ENCODE results near the gene PPIE.

The PPIE gene

DNA sequence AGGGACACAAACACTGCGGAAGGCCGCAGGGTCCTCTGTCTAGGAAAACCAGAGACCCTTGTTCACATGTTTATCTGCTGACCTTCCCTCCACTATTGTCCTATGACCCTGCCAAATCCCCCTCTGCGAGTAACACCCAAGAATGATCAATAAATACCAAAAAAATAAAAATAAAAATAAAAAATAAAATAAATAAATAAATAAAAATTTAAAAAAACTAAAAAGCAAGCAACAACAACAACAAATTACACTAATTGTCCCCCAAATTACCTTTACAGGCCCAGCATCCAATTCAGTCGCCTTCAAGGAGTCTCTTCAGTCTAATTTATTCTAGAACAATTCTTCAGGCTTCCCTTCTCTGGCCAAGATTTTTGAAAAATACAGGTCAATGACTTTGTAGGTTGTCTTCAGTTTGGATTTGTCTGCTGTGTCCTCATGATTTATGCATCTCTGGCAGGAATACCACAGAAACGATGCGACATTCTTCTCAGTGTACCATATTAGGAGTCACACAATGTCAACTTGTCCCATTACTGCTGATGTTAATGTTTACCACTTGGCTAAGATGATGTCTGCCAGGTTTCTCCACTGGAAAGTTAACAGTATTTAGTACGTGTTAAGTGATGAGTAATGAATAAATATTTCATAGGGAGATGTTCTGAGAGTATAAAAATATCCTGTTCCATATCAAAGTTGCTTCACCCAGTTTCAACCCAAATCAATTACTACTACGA lies 70.3 kb downstream of the PPIE start:
- Mint-ChIP-seq H3K4me1 (no peaks in the 10 kb centered on the region), H3K4me3 (no peak overlapping the region), H3K27ac (no peak overlapping the region), H3K9me3 (peaks cover 28% of the 10 kb centered on the region), H3K36me3 (ENCODE audit: low read depth) (no peaks in the 10 kb centered on the region), H3K27me3 (ENCODE audit: low read depth, poor library complexity) (peaks cover 12% of the 10 kb centered on the region)
- DNase-seq = no peak
- TF ChIP-seq, protein P1, sequence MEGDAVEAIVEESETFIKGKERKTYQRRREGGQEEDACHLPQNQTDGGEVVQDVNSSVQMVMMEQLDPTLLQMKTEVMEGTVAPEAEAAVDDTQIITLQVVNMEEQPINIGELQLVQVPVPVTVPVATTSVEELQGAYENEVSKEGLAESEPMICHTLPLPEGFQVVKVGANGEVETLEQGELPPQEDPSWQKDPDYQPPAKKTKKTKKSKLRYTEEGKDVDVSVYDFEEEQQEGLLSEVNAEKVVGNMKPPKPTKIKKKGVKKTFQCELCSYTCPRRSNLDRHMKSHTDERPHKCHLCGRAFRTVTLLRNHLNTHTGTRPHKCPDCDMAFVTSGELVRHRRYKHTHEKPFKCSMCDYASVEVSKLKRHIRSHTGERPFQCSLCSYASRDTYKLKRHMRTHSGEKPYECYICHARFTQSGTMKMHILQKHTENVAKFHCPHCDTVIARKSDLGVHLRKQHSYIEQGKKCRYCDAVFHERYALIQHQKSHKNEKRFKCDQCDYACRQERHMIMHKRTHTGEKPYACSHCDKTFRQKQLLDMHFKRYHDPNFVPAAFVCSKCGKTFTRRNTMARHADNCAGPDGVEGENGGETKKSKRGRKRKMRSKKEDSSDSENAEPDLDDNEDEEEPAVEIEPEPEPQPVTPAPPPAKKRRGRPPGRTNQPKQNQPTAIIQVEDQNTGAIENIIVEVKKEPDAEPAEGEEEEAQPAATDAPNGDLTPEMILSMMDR (IDR thresholded peaks at IDR 0.05) = no peak

DNA sequence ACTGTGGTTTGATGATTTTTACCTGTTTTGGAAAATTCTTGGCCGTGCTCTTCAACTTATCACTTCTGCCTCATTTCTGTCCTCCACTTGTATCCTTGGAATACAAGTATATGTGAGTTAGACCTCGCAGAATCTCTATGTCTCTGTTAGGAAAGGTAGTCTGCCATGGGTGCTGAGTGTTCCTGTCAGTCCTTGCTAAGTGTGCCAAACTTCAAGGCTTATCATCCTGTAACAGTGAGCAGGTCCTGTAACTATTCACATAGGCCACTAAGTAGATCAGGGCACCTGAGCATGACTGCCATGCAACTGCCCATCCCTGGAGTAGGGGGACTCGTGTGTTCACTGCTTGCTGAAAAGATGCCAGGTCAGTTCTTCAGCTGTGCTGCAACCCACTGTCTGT lies 74.2 kb downstream of the PPIE start:
- H3K36me3 Mint-ChIP-seq (ENCODE audit: low read depth) = no peaks in the 10 kb centered on the region

More for the DNA sequence above, 74.2 kb downstream of the PPIE start:
- TF ChIP-seq, protein P1 (IDR thresholded peaks at IDR 0.05) = no peak
- no peak overlapping the region for H3K4me3 Mint-ChIP-seq
- H3K27me3 Mint-ChIP-seq (ENCODE audit: low read depth, poor library complexity) = peaks cover 10% of the 10 kb centered on the region
- H3K9me3 Mint-ChIP-seq = peaks cover 4% of the 10 kb centered on the region
- DNase-seq = no peak
- peaks cover 7% of the 10 kb centered on the region for H3K4me1 Mint-ChIP-seq
- no peak overlapping the region for H3K27ac Mint-ChIP-seq
